DMS153 treated with DMSO at 0.1 percent for 48 hours (cell line): ENCODE results near the gene WDTC1.
A peak's percentile ranks its signal among the peaks of the same experiment; 100 is the strongest.
"Not testable (repeated sequence)": the region's sequence is repeated elsewhere in the genome, so short reads cannot be mapped to it uniquely, and the experiment has no call there.

Source experiments
- DNase-seq: peaks from one replicate; lab custom pipeline; 2025; ENCODE audit not compliant: unreplicated experiment; lab: John Stamatoyannopoulos, UW

Gene WDTC1

DNA sequence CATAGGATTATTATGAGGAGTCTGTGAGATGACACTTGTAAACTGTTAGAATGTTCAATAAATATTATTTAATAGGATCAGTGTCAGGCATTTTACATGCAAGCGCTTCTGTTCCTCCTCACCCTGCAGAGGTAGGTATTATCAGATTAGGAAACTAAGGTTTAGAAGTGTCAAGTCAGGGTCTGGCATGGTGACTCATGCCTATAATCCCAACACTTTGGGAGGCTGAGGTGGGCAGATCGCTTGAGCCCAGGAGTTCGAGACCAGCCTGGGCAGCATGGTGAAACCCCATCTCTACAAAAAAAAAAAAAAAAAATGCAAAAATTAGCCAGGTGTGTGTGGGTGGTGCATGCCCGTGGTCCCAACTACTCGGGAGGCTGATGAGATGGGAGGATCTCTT lies 9.2 kb downstream of the WDTC1 start:
- not testable (repeated sequence) for DNase-seq

DNA sequence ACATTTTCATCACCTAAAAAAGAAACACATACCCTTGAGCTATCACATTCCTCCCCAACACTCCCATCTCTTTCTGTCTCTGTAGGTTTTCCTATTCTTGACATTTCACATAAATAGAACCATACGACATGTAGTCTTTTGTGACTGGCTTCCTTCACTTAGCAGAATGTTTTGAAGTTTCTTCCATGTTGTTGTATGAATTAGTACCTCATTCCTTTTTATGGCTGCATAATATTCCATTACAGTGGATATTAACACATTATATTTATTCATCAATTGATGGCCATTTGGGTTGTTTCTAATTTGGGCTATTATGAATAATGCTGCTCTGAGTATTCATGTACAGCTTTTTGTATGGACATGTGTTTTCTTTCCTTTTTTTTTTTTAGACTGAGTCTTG lies 11.8 kb downstream of the WDTC1 start:
- no peak for DNase-seq

DNA sequence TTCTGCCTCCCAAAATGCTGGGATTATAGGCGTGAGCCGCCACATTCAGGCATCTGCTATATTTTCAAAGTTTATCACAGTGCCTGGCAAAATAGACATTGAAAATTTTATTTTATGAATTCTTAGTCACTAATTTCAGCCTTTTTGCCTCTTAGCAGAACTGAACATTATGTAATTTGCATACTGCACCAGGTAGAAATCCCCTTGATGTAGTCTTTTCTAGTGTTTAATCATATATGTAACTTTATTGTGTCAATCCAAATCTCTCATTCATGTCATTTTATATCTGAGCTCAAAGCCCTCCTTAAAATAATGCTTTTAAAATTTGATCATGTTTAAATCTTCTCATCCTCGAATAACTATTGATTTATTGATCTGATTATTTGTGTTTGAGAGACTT lies 19.2 kb downstream of the WDTC1 start:
- DNase-seq, result no peak

DNA sequence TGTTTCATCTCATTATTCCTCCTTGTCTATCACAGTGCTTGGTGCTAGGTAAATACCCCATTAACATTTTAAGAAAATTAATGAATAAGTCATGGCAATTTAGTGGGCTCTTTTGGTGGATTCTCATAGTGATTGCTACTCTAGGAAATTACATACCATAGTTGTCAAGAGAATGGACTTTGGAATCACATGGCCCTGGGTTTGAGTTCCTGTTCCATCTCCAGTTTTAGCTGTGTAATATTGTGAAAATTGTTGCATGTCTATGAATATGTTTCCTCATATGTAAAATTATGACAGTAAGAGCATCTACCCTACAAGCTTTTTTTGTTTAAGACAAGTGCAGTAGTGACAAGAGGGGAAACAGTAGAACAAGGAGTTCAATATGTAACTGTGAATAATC lies 20.7 kb downstream of the WDTC1 start:
- no peak for DNase-seq

DNA sequence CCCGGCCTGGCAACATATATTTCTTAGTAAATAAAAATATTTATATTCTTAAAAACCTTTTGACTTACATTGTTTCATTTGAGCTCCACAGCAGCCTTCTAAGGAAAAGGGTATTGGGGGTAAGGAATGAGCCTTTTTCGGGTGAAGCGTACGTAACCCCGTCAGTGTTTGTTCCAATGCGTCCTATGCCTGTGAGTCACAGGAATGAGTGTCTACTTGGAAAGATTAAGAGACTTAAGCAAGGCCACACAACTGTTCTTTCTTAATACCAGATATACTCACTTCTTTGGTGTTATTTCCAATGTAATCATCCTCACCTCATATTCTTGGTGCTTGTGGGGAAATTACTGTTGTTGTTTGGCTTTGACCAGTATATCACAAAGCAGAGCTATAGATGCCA lies 22.7 kb downstream of the WDTC1 start:
- no peak for DNase-seq

DNA sequence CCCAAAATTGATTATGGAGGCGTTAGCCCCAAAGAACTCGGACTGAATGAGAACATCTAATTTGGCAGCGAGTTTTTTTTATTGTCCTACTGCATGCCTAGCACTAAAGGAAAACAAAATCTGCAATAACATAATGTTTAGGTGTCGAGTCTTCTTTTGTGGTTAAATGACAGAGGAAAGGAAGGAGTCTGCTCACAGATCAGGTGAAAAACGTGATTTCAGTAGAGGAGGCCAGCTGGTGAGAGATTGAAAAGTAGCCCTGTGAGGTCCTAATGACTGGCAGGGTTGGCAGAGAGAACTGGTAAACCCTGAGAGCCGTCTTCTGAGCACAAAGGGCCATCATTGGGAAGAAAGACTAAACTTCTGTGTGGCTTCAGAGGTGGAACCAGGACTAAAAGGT lies 24.2 kb downstream of the WDTC1 start:
- DNase-seq, result no peak

DNA sequence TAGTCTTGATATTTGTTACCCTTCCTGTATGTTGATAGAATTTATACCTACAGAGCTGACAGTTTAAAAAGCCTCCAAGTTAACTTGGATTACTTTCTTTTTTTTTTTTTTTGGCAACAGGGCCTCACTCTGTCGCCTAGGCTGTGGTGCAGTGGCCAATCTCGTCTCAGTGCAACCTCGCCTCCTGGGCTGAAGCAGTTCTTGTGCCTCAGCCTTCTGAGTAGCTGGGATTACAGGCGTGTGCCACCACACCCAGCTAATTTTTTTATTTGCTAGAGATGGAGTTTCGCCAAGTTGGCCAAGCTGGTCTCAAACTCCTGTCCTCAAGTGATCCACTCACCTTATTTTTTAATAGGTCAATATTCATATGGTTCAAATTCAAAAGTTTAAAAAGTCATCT lies 32.7 kb downstream of the WDTC1 start:
- no peak for DNase-seq

DNA sequence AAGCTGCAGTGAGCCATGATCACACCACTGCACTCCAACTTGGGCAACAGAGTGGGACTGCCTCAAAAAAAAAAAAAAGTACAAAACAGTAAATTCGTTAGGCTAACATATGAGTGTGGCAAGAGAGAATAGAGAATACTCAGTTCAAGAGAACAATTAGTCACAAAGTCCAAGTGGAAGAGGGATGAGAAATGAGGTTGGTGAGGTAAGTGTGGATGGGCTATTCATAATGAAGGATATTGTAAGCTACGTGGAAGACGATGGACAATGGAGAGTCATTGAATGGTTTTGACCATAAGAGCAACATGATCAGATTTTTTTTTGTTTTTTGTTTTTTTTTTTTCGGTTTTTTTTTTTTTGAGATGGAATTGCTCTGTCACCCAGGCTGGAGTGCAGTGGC lies 34.8 kb downstream of the WDTC1 start:
- no peak for DNase-seq

DNA sequence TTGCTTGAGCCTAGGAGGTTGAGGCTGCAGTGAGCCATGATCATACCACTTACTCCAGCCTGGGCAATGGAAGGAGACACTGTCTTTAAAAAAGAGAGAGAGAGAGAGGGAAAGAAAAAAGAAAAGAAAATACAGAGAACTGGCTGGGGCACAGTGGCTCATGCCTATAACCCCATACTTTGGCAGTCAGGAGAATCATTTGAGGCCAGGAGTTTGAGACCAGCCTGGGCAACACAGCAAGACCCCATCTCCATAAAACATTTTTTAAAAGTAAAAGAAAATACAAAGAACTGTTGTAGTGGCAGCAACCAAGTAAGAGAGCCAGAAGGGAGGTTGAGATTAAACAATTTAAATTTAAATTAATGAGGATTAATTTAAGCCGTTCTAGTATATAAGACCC lies 39.8 kb downstream of the WDTC1 start:
- DNase-seq, result no peak

DNA sequence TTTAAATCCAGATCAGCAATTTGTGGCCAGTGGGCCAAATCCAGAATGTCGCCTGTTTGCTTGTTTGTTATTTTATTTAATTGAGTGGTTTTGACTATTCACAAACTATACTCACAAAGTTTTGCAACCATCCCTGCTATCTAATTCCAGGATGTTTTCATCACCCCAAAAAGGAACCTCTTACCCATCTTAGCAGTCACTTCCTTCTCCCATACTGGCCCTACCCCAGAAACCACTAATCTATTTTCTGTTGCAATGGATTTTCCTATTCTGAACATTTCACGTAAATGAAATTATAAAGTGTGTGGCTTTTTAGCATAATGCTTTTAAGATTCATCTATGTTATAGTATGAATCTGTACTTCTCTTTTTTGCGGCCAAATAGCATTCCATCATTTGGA lies 41.3 kb downstream of the WDTC1 start:
- DNase-seq, result no peak

DNA sequence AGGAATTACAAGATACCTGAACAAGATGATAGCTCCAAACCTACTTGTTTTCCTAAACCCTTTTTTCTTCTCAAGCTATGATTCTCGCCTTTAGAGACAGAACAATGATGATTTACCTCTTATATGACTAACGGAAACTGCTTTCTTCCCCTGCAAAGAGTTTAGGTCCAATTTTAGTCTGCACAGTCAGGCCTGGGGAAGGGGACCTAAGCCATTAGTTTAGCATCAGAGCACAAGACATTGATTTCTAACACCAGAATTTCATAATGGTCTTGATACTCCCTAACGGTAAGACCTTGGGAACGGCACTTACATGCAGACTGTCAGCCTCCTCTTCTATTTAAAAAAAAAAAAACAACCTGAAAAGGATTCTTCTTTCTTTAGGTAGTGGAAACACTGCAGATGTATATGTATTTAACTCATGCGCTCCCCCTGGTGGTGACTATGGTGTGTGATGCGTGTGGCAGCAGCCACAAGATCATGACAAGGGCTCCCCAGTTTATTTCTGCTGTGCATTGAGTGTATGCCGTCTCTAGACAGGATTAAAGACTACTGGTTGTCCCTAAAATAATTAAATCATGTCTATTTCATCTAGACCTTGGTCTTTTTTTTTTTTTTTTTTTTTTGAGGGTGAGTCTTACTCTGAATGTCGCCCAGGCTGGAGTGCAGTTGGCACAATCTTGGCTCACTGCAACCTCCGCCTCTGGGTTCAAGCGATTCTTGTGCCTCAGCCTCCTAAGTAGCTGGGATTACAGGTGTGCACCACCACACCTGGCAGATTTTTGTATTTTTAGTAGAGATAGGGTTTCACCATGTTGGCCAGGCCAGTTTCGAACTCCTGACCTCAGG lies 50.2 kb downstream of the WDTC1 start:
- peak; percentile 93 for DNase-seq

DNA sequence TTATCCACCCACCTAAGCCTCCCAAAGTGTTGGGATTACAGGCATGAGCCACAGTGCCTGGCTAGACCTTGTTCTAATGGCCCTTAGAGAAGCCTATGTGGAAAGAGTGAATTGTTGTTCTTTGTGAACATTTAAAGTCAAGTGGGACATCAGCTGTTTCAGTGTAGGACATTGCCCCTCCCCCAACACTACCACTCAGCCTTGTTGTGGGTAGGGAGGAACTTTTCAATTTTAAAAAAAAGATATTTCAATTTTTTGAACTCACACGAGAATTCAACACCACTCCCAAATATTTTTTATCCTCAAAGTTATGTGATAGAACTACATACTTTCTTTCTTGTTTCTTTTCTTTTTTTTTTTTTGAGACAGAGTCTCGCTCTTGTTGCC lies 50.8 kb downstream of the WDTC1 start:
- no peak for DNase-seq

DNA sequence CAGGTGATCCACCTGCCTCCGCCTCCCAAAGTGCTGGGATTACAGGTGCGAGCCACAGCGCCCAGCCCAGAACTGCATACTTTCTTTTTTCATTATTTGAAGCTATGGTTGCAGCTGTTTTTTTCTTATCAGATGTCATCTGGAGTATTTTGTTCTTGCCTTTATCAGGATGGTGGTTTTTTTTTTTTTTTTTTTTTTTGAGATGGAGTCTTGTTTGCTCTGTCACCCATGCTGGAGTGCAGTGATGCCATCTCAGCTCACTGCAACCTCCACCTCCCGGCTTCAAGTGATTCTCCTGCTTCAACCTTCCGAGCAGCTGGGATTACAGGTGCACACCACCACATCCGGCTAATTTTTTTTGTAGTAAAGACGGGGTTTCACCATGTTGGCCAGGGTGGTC lies 51.4 kb downstream of the WDTC1 start:
- not testable (repeated sequence) for DNase-seq

DNA sequence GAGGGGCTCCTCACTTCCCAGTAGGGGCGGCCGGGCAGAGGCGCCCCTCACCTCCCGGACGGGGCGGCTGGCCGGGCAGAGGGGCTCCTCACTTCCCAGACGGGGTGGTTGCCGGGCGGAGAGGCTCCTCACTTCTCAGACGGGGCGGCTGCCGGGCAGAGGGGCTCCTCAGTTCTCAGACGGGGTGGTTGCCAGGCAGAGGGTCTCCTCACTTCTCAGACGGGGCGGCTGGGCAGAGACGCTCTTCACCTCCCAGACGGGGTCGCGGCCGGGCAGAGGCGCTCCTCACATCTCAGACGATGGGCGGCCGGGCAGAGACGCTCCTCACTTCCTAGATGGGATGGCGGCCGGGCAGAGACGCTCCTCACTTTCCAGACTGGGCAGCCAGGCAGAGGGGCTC lies 54.7 kb downstream of the WDTC1 start:
- not testable (repeated sequence) for DNase-seq

DNA sequence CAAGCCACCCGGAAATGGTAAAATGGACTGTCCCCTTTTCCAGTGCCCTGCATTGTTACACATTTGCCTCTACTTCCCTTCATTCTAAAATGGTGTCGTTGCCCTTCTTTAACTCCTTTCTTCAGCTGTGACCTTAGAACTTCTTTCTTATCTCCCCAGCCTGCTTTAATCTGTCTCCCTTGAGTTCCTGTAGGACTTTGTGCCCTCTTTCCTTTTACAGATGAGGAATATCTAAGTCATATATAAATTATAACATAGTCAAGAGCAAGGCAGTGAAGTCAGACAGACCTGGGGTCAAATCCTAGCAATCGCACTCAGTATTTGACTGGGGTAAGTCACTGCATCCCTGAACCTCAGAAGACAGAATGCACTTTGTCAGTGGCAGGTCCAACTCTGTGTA lies 56.1 kb downstream of the WDTC1 start:
- no peak for DNase-seq

DNA sequence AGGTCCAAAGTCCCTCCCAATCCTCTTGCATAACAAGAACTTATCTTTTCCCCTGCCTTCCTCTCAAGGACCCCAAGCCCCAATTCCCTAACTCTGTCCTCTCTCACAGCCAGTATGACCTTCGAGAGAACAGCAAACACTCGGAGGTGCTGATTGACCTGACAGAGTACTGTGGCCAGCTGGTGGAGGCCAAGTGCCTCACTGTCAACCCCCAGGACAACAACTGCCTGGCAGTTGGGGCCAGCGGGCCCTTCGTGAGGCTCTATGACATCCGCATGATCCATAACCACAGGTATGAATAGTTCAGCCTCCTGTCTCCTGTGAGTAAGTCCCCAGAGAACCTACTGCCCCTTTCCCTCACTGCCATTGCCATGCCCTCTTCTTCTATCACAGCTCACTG lies 57.7 kb downstream of the WDTC1 start:
- DNase-seq, result no peak

DNA sequence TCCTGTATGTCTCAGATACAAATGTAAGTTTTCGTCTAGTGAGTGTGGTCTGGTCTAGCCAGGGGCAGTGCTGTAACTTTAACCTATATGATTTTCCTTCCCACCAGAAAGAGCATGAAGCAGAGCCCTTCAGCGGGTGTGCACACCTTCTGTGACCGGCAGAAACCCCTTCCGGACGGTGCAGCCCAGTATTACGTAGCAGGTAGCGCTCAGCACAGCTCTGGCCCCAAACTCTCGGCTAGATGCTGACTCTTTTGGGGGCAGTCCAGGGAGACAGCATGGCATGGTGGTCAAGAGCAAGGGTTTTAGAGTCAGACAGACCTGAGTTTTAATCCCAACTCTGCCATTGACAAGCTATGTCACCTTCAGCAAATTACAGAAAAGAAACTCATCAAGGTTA lies 59.5 kb downstream of the WDTC1 start:
- DNase-seq, result no peak

DNA sequence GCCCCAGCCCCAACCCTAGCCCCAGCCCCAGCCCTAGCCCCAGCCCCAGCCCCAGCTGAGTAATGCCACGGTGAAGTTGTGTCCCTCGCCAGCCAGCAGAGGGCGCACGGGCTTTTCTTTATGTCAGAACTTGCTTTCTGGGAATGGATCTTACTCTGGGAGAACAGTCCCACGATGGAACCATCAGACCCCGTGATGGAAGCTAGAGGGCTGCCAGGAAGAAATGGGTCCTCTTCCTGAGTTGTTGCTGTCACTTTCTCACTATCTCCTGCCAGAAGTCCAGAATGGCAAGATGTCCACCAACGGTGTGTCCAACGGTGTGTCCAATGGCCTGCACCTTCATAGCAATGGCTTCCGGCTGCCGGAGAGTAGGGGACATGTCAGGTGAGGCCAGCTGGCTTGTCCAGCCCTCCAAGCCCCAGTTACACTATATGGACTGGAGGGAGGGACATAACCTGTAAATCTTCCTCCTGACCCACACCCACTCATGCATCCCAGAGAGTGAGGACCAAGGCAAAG lies 62.4 kb downstream of the WDTC1 start:
- peak; percentile 49 for DNase-seq

DNA sequence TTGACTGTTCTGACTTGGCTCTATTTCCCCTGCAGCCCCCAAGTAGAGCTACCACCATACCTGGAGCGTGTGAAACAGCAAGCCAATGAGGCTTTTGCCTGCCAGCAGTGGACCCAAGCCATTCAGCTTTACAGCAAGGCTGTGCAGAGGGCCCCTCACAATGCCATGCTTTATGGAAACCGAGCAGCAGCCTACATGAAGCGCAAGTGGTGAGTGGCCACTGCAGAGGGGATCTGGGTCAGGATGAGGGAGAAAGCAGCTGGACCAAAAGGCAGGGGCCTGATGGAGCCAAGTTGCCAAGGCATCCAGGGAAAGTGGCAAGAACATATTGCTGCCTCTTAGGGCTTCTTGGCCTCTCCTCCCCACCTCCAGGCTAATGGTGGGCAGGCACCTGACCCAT lies 63.5 kb downstream of the WDTC1 start:
- DNase-seq, result no peak

DNA sequence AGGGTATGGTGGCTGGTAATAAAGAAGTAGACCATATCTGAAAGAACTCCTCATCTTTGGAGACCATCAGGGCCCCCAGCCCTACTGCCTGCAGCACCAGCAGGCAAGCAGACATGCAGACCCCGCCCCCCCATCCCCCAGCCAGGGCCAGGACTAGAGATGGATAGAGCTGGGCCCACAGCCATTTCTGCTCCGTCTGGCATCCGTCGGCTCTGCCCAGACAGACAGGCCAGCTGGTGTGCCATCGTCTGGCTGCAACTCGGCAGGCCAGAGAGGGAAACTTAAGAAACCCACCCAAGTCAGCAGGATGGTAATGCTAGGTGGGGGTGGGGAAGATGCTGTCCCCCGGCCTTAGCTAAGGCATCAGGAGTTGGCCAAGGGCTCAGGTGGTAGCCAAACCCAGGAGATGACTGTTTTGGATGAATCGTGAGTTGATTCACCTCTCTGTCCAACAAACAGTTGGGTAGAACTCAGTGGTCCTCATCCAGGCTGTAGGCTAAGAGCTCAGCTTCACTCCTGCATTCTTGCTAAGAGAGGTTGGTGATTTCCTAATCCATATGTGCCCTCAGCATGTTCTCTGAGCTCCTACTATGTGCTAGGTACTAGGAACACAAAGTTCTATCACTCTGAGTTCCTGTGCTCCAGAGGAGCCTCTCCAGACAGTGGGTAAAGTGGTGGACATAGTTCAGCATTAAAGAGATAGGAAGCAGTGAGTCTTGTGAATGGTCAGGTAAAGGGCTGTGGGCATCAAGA lies 64.4 kb downstream of the WDTC1 start:
- DNase-seq, result no peak

DNA sequence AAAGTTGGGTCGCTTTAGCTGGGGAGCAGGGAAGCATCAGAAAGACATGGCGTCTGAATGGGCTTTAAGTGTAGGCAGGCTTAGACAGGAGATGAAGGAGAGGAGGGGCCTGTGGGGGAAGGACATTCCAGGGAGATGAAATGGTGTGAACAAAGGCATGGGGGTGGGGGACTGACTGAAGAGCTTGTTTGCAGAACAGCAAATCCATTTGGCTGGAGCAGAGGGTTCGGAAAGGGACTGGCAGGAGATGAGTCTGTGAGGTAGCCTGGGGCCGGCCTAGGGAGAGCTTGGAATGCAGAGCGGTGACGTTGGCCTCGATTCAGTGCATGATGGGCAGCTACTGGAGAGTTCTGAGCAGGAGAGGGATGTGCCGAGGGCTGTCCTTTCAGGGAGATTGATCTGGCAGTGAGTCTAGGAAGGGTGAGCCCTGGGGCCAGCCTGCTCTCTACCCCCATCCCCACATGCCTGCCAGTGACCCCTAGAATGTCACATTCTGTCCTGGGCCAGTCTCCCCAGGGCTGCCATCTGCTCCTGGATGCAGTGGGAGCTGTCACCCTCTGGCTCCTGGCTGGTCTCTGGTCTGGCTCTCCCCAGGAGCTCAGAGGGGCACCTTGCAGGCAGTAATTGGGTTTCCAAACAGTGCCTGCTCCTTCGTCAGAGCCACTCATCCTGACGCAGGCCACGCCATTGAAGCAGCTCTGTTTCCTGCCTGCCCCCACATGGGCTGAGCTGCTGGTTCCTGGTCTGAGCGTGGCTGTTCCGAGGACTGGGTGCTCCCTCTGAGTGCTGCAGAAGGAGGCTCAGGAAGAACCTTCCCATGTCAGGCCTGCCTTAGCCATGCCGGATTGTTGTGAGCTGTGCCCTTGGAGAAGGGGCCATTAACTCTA lies 65.2 kb downstream of the WDTC1 start:
- DNase-seq, result no peak
